Measurements from ENCODE around the gene TTC12. TPM values are rescaled to one million over a fixed set of nuclear protein-coding genes. Genes with fewer than 3 reads are reported as not detected.

The TTC12 gene
- total RNA-seq, 1 experiment from 2014 or later: 25.0 TPM

GRCh38 chr11:113387605-113388211 lies 73.3 kb downstream of the TTC12 start, which contains the start of gene ANKK1:
Gene ANKK1 (plus strand): TSS chr11:113387779. CDS start chr11:113387885, 106 bp downstream.
- no peaks in the 10 kb centered on the region for H4K20me1 ChIP-seq (ENCODE audit: insufficient read depth)
- no peaks in the 10 kb centered on the region for H3K9me3 ChIP-seq (ENCODE audit: insufficient read depth, low read depth)
- H3K4me3 ChIP-seq: no peak within 1 kb of the TSS
- no peaks in the 10 kb centered on the region for H3K79me2 ChIP-seq (ENCODE audit: low read depth)
- H2AFZ ChIP-seq: no peak within 1 kb of the TSS
- no peak within 1 kb of the TSS for H3K4me2 ChIP-seq
- H3K27ac ChIP-seq: no peak within 1 kb of the TSS
- H3K9me2 ChIP-seq (ENCODE audit: insufficient read depth): no peaks in the 10 kb centered on the region
- DNase-seq: no peak
- CTCF ChIA-PET: no interaction called here
- intact Hi-C loops (cut with micrococcal nuclease; ENCODE audit: unreplicated experiment): no loop called here
- no peak for TF ChIP-seq EZH2 (IDR thresholded peaks at IDR 0.05; ENCODE audit: low read depth)
- TF ChIP-seq, protein P1, sequence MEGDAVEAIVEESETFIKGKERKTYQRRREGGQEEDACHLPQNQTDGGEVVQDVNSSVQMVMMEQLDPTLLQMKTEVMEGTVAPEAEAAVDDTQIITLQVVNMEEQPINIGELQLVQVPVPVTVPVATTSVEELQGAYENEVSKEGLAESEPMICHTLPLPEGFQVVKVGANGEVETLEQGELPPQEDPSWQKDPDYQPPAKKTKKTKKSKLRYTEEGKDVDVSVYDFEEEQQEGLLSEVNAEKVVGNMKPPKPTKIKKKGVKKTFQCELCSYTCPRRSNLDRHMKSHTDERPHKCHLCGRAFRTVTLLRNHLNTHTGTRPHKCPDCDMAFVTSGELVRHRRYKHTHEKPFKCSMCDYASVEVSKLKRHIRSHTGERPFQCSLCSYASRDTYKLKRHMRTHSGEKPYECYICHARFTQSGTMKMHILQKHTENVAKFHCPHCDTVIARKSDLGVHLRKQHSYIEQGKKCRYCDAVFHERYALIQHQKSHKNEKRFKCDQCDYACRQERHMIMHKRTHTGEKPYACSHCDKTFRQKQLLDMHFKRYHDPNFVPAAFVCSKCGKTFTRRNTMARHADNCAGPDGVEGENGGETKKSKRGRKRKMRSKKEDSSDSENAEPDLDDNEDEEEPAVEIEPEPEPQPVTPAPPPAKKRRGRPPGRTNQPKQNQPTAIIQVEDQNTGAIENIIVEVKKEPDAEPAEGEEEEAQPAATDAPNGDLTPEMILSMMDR (conservative IDR thresholded peaks at IDR 0.05): no peak
- no peaks in the 10 kb centered on the region for H3K36me3 ChIP-seq (ENCODE audit: low read depth)
- BruUV-seq (replicated peaks): no TSS peak
- peaks cover 41% of the 10 kb centered on the region for H3K27me3 ChIP-seq (ENCODE audit: insufficient read depth, low read depth)
- POLR2A ChIA-PET (ENCODE audit: unreplicated experiment): no interaction called here
- H3F3A ChIP-seq (ENCODE audit: insufficient read depth, low read depth): peaks cover 12% of the 10 kb centered on the region
- H3K4me1 ChIP-seq (replicated peaks; ENCODE audit: insufficient read depth): peaks cover 19% of the 10 kb centered on the region

DNA sequence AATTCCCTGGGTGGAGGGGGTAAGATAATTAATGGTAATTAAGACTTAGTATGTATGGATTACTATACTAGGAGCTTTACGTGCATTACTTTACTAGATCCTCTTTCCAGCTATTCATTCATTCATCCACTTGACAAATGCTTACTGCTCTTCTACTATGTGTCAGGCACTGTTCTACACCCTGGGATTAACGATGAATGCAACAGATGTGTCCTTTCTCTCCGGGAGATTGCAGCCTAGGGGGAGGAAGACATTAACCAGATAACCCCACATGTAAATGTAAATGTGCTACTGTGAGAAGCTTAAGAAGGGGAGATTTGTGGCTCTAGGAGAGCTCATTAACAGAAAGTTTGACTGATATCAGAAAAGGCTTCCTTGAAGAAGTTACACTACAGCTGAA lies 74.9 kb downstream of the TTC12 start:
- no peak overlapping the region for H3K27ac ChIP-seq
- H3K4me2 ChIP-seq: no peak overlapping the region
- H4K20me1 ChIP-seq (ENCODE audit: insufficient read depth): no peaks in the 10 kb centered on the region
- H3F3A ChIP-seq (ENCODE audit: insufficient read depth, low read depth): peaks cover 5% of the 10 kb centered on the region
- H2AFZ ChIP-seq: no peak overlapping the region
- peaks cover 57% of the 10 kb centered on the region for H3K27me3 ChIP-seq (ENCODE audit: insufficient read depth, low read depth)
- DNase-seq: no peak
- ChIA-PET POLR2A (ENCODE audit: unreplicated experiment) (no interaction called here), CTCF (no interaction called here)
- H3K79me2 ChIP-seq (ENCODE audit: low read depth): no peaks in the 10 kb centered on the region
- H3K36me3 ChIP-seq (ENCODE audit: low read depth): no peaks in the 10 kb centered on the region
- TF ChIP-seq, protein P1 (conservative IDR thresholded peaks at IDR 0.05): no peak
- TF ChIP-seq EZH2 (IDR thresholded peaks at IDR 0.05; ENCODE audit: low read depth): no peak
- no peaks in the 10 kb centered on the region for H3K9me2 ChIP-seq (ENCODE audit: insufficient read depth)
- BruUV-seq (replicated peaks): no TSS peak
- no peaks in the 10 kb centered on the region for H3K9me3 ChIP-seq (ENCODE audit: insufficient read depth, low read depth)
- intact Hi-C loops (cut with micrococcal nuclease; ENCODE audit: unreplicated experiment): no loop called here
- H3K4me3 ChIP-seq: no peak overlapping the region
- H3K4me1 ChIP-seq (replicated peaks; ENCODE audit: insufficient read depth): peaks cover 12% of the 10 kb centered on the region

GRCh38 chr11:113392236-113392921 lies 78.0 kb downstream of the TTC12 start:
- Histone ChIP-seq H4K20me1 (ENCODE audit: insufficient read depth) (no peaks in the 10 kb centered on the region), H3K4me1 (replicated peaks; ENCODE audit: insufficient read depth) (no peaks in the 10 kb centered on the region), H2AFZ (no peak overlapping the region), H3K27ac (no peak overlapping the region), H3K4me3 (no peak overlapping the region), H3K4me2 (no peak overlapping the region), H3F3A (ENCODE audit: insufficient read depth, low read depth) (no peaks in the 10 kb centered on the region), H3K36me3 (ENCODE audit: low read depth) (no peaks in the 10 kb centered on the region), H3K79me2 (ENCODE audit: low read depth) (no peaks in the 10 kb centered on the region), H3K9me3 (ENCODE audit: insufficient read depth, low read depth) (no peaks in the 10 kb centered on the region), H3K27me3 (ENCODE audit: insufficient read depth, low read depth) (peaks cover 87% of the 10 kb centered on the region), H3K9me2 (ENCODE audit: insufficient read depth) (no peaks in the 10 kb centered on the region)
- intact Hi-C loops (cut with micrococcal nuclease; ENCODE audit: unreplicated experiment): no loop called here
- POLR2A ChIA-PET (ENCODE audit: unreplicated experiment): no interaction called here
- TF ChIP-seq, protein P1 (conservative IDR thresholded peaks at IDR 0.05): no peak
- no peak for TF ChIP-seq EZH2 (IDR thresholded peaks at IDR 0.05; ENCODE audit: low read depth)
- no peak for DNase-seq
- CTCF ChIA-PET: no interaction called here
- BruUV-seq (replicated peaks): no TSS peak
